Activated T-helper 1 cell treated with anti-CD3 and anti-CD28 coated beads, Interleukin-12 subunit alpha, Interleukin-12 subunit beta, Interleukin-2, Interleukin-4 antibody, amounts not matched to agents 30 ng/mL and 10 ng/mL and 1 ng/mL, durations not matched to agents 14 hours and 24 hours and 36 hours (primary cell): ENCODE measurements around the gene LSM14B. TPM values are rescaled to one million over a fixed set of nuclear protein-coding genes. Genes with fewer than 3 reads are reported as not detected.

Experiments
- DNase-seq: peaks from one replicate; pipeline ENCODE4 v3.0.0; 2021; ENCODE audit warnings: low spot score
- H3K27ac Mint-ChIP-seq: one replicate; pipeline ENCODE4 v1.8.0; 2021; ENCODE audit warnings: mild to moderate bottlenecking, mixed read lengths
- H3K27me3 Mint-ChIP-seq: one replicate; pipeline ENCODE4 v1.8.0; 2022; ENCODE audit warnings: mild to moderate bottlenecking, moderate library complexity, mixed read lengths; ENCODE audit not compliant: insufficient read depth
- H3K36me3 Mint-ChIP-seq: one replicate; pipeline ENCODE4 v1.8.0; 2021; ENCODE audit warnings: low read depth, mixed read lengths
- H3K4me1 Mint-ChIP-seq: one replicate; pipeline ENCODE4 v1.8.0; 2021; ENCODE audit warnings: low read depth, mixed read lengths
- H3K4me3 Mint-ChIP-seq: one replicate; pipeline ENCODE4 v1.8.0; 2021; ENCODE audit warnings: mild to moderate bottlenecking, moderate library complexity, mixed read lengths
- H3K9me3 Mint-ChIP-seq: one replicate; pipeline ENCODE4 v1.8.0; 2021; ENCODE audit warnings: mixed read lengths
- intact Hi-C: fragments of 100-400 bp; cut with micrococcal nuclease; formaldehyde crosslinking; loops from one replicate; pipeline ENCODE4 v1.15.1; 2024
- total RNA-seq: library from RNA; stranded (reverse); gene quantifications from 2 replicates; pipeline ENCODE4 v1.2.3, GENCODE V29; 2022

LSM14B gene
- total RNA-seq, 1 donor from 2014 or later, result 39.6 TPM

- intact Hi-C loops, result no loop called here
- Mint-ChIP-seq H3K9me3 (peaks cover 4% of the 10 kb centered on the region), H3K4me1 (peaks cover 12% of the 10 kb centered on the region), H3K4me3 (no peak overlapping the region), H3K36me3 (no peaks in the 10 kb centered on the region), H3K27ac (no peak overlapping the region), H3K27me3 (no peaks in the 10 kb centered on the region)
- no peak for DNase-seq
Measured at GRCh38 chr20:62118113-62119043, 3.9 kb upstream of the LSM14B start.

DNA sequence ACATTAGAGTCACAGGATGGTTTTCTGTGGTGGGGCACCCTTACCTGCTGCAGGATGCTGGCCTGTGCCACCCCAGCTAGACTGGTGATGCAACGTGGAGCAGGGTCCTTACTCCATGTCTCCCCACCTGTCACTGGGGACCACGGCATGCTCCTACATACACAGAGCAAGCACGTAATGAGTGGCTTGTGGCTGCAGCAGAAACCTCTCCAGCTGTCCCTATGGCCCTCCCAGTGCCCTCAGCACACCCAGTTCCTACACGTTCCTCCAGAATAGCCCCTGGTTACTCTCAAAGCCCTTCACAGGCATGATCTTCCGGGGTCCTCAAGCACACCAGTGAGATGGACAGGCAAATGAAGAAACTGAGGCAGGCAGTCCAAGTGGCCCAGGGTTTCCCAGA is 3.2 kb upstream of the LSM14B start:
- peaks cover 2% of the 10 kb centered on the region for H3K36me3 Mint-ChIP-seq
- intact Hi-C loops, result no loop called here
- no peak for DNase-seq
- H3K27me3 Mint-ChIP-seq, result no peaks in the 10 kb centered on the region
- H3K27ac Mint-ChIP-seq, result no peak overlapping the region
- peaks cover 19% of the 10 kb centered on the region for H3K4me1 Mint-ChIP-seq
- H3K9me3 Mint-ChIP-seq, result no peaks in the 10 kb centered on the region
- H3K4me3 Mint-ChIP-seq, result no peak overlapping the region

DNA sequence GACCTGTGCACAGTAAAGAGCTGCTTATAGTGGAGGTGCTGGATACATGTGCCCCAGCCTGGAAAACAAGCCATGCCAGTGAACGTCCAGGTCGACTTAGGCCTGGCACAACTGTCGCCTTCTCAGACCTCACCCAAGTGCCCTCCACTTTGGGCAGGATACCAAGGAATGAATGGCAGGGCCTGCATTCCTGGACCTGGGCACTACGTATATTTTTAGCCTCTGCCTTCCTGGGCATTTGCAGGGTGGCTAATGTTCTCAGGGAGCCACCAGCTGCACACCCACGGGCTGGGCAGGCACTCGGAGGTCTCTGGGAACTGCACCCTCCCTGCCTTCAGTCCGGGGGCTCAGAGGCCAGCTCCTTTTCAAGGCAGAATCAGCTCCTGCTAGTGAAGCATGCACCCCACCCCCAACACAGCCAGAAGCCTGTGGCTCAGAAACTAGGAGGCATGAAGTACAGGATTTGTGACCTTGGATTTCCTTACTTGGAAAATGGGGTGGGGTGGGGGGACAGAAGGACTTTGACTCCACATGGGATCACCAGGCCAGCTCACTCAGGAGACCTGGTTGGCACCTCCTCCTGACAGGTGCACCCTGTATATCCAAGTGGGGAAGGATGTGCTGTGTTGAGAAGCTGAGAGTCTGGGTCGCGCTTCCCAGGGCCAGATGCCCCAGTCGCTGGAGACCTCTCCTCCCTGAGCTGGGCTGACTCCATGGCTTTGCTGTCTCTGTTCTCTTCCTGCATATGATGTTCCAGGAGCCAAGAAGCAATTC is 2.5 kb upstream of the LSM14B start:
- Mint-ChIP-seq H3K9me3 (no peaks in the 10 kb centered on the region), H3K4me3 (peak overlapping the region; percentile 61), H3K27me3 (no peaks in the 10 kb centered on the region), H3K36me3 (peaks cover 8% of the 10 kb centered on the region), H3K4me1 (peaks cover 26% of the 10 kb centered on the region), H3K27ac (no peak overlapping the region)
- no peak for DNase-seq
- intact Hi-C loops, result loop anchor here (5.0 kb wide), 1 partner anchor 288 kb away; the partner anchor contains the start of gene CABLES2

DNA sequence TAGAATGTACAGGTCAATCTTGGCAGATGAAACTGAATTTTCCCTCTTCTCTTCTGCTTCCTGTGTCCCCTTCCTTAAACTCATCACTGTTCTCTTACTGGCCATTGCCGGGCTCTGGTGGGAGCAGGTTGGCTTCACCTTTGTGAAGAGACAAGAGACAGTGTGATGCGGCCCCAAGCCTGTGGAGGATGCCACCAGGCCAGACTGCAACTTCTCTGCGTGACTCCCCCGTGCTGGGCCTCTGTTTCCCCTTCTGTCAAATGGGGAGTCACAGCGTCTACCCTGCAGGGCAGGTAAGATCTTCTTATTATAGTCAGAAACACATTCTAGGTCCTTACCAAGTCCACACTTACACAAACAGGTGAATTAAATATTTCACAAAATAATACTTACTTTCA is 1.9 kb upstream of the LSM14B start:
- Mint-ChIP-seq H3K4me1 (peaks cover 32% of the 10 kb centered on the region), H3K4me3 (peak overlapping the region; percentile 61), H3K27ac (peak overlapping the region; percentile 43), H3K27me3 (no peaks in the 10 kb centered on the region), H3K9me3 (no peaks in the 10 kb centered on the region), H3K36me3 (peaks cover 12% of the 10 kb centered on the region)
- DNase-seq, result no peak
- intact Hi-C loops, result loop anchor here (5.0 kb wide), 1 partner anchor 287 kb away; the partner anchor contains the start of gene CABLES2

DNA sequence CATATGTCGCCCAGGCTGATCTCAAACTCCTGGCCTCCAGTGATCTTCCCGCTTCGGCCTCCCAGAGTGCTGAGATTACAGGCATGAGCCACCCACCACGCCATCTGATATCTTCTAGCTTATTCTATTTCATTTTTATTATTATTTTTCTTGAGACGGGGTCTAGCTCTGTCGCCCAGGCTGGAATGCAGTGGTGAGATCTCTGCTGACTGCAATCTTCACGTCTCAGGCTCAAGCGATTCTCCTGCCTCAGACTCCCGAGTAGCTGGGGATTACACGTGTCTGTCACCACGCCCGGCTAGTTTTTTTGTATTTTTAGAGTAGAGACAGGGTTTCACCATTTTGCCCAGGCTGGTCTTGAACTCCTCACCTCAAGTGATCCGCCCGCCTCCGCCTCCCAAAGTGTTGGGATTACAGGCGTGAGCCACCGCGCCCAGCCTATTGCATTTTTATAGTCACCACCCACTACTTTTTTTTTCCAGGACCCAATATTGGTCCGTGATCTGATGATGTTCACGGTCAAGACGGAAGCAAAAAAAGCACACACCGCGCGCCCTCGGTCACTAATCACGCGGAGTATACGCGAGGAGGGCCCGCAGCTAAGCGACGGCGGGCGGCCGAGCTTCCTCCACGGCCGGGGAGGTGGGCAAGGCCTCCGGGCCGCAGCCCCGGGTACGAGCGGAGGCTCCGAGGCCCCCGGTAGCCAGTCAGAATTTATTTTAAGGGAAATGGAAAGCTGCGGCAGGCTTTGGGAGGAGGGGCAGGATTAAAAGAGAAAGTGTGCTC is 1.1 kb upstream of the LSM14B start:
- Mint-ChIP-seq H3K4me3 (peak overlapping the region; percentile 90), H3K36me3 (peaks cover 15% of the 10 kb centered on the region), H3K27ac (peak overlapping the region; percentile 94), H3K27me3 (no peaks in the 10 kb centered on the region), H3K9me3 (no peaks in the 10 kb centered on the region), H3K4me1 (peaks cover 32% of the 10 kb centered on the region)
- intact Hi-C loops, result loop anchor here (1.0 to 5.0 kb wide), 3 partner anchors 55 to 286 kb away; partner anchors contain the start of genes ADRM1 and CABLES2
- no peak for DNase-seq

DNA sequence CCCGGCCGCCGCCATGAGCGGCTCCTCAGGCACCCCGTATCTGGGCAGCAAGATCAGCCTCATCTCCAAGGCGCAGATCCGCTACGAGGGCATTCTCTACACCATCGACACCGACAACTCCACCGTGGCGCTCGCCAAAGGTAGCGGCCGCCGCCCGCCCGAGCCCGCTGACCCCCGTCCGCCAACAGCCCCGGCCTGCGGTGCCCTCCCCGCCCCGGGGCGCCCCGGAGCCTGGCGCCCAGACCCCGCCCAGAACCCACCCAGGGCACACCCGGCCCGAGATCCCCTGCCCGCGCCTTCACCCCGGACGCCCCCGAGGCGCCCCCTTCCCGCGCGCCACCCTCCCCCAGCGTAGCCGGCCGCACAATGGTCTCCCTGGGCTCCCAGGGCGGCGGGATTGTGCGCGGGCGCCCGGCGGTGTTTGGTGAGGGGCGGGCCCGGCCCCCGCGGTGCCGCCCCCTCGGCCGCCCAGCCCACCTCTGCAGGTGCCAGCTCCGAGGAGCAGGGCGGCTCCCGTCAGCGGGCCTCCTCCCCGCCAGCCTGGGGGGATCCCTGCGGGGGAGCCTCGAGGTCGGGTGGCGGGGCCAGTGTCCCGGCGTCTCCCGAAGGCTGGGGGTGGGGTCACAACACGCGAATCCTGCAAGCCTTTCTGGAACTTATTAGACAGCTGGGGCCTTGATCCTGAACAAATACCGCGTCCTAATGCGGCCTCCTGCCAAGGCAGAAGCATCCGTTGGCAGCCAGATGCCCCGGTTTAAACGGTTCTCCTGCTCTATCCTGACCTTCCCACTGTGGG is 577 bp downstream of the LSM14B start:
- Mint-ChIP-seq H3K27ac (peak overlapping the region; percentile 12), H3K9me3 (no peaks in the 10 kb centered on the region), H3K4me1 (peaks cover 32% of the 10 kb centered on the region), H3K27me3 (no peaks in the 10 kb centered on the region), H3K36me3 (peaks cover 27% of the 10 kb centered on the region), H3K4me3 (peak overlapping the region; percentile 84)
- intact Hi-C loops, result loop anchor here (1.0 to 5.0 kb wide), 7 partner anchors 20 to 672 kb away; partner anchors contain the start of genes CABLES2, OSBPL2, PSMA7 and RPS21
- peak; percentile 12 for DNase-seq

DNA sequence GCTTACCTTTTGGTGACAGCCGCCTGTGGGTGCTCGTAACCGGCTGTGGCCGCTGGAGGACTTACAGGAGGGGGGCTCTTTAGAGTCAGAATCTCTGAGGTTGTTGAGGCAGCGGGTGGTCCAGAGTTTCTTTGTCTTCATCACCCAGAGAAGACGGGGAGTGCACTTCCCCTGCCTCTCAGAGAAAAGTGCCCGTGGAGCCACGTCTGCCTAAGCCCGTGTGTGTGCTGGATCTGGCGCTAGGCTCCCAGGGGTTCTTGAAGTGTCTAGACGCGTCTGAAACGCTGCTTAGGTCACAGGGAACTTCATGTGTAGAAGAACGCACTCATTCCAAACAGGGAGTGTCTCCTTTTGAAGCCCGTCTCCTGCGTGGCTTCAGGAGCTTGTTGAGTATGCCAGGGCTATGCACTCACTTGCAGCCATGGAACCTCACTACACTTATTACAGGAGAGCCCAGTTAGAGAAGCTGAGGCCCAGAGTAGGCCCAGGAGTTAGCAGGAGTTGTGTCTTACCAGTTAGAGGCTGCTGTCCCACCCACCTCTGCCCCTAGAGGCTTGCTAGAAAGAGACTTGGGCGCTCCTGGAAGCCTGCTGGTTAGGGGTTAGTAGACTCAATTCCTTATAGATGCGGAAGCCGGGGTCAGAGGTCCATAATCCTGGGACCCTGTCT is 1.3 kb downstream of the LSM14B start:
- DNase-seq, result no peak
- Mint-ChIP-seq H3K4me1 (peaks cover 32% of the 10 kb centered on the region), H3K36me3 (peaks cover 33% of the 10 kb centered on the region), H3K4me3 (peak overlapping the region; percentile 84), H3K27me3 (no peaks in the 10 kb centered on the region), H3K9me3 (no peaks in the 10 kb centered on the region), H3K27ac (peak overlapping the region; percentile 12)
- intact Hi-C loops, result loop anchor here (2.0 to 5.0 kb wide), 2 partner anchors 284 to 671 kb away; partner anchors contain the start of gene CABLES2

DNA sequence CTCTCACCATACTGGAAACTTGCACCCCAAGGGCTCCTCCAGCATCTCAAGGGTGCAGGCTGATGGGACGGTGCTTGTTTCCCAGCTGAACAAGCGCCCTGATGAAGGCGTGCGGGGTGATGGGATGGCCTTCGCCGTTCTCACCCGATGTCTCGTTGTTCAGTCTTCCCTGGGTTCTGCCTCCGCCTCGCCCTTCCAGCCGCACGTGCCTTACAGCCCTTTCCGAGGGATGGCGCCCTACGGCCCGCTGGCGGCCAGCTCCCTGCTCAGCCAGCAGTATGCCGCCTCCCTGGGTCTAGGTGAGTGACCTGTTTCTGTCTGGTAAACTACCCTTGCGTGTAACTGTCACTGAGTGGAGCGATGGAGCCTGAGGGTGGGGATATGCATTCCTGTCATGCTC is 3.9 kb downstream of the LSM14B start:
- Mint-ChIP-seq H3K27ac (no peak overlapping the region), H3K36me3 (peaks cover 45% of the 10 kb centered on the region), H3K4me3 (no peak overlapping the region), H3K9me3 (no peaks in the 10 kb centered on the region), H3K27me3 (no peaks in the 10 kb centered on the region), H3K4me1 (peaks cover 28% of the 10 kb centered on the region)
- no peak for DNase-seq
- intact Hi-C loops, result no loop called here

DNA sequence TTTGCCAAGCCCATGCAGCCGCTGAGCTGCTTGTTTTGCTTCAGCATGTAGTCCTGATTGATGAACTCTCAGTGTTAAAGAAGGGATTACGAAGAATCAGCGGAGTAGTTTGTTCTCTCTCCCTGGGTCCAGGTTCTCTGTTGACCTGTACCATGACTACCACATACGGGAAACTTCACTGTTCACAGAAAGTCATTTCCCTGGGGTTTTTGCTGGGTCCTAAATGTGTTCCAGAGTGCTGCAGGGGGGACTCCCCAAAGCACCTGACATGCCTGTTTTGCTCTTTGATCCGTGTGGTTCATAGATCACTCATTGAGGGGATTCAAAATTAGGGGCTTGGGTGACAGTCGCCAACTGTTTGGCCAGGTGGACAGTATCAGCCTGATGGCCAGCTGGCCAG is 5.5 kb downstream of the LSM14B start:
- no peak for DNase-seq
- peak overlapping the region; percentile 50 for H3K27ac Mint-ChIP-seq
- H3K9me3 Mint-ChIP-seq, result no peaks in the 10 kb centered on the region
- H3K27me3 Mint-ChIP-seq, result no peaks in the 10 kb centered on the region
- H3K4me1 Mint-ChIP-seq, result peaks cover 41% of the 10 kb centered on the region
- no peak overlapping the region for H3K4me3 Mint-ChIP-seq
- intact Hi-C loops, result no loop called here
- H3K36me3 Mint-ChIP-seq, result peaks cover 55% of the 10 kb centered on the region

DNA sequence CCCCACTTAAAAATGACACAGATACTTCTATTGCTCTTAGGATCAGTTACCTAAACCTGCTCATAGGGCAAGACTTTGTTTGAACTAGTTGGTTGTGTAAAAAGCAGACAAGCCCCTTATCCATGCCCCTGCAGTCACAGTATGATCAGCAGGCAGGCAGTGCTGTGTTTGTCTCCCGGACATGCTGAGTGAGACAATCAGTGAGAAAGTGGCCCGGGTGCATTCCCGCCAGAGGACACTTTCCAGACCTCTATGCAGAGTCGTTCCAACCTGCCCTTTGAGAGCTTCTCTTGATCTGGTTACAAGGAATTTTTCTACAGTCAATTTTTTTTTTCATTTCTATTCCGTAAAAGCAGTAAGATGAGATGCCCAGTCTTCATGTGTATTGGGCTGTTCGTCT is 6.2 kb downstream of the LSM14B start:
- H3K27ac Mint-ChIP-seq, result no peak overlapping the region
- H3K4me3 Mint-ChIP-seq, result no peak overlapping the region
- peaks cover 42% of the 10 kb centered on the region for H3K4me1 Mint-ChIP-seq
- H3K27me3 Mint-ChIP-seq, result no peaks in the 10 kb centered on the region
- peaks cover 55% of the 10 kb centered on the region for H3K36me3 Mint-ChIP-seq
- H3K9me3 Mint-ChIP-seq, result no peaks in the 10 kb centered on the region
- intact Hi-C loops, result no loop called here
- DNase-seq, result no peak

DNA sequence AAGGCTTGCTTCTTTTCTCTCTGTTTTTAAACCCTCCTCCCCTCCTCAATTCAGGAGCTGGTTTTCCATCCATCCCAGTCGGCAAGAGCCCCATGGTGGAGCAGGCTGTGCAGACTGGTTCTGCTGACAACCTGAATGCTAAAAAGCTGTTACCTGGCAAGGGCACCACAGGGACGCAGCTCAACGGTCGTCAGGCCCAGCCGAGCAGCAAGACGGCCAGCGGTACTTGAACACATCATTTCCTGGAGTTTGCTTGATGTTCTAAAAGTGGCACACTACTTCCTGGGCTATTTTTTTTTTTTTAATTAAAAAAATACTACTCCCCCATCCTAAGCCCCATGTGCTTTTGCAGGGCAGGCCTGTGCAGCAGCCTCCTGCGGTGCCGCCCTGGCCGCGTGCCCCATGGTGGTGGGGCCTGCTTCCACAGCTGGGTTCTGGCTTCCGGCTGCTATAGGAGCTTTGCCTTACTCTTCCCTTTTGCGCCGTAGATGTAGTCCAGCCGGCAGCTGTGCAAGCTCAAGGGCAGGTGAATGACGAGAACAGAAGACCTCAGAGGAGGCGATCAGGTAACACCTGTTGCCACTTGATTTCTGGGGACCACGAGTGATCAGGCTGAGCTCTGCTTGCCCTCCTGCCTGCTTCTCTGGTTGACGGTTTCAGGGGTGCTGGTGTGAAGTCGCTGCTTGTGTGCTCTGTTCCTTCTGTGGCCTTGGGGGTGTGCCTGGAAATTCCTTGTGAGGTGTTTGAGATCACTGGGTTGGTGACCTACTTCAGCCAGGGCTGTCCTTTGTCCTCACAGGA is 7.7 kb downstream of the LSM14B start:
- H3K4me1 Mint-ChIP-seq, result peaks cover 33% of the 10 kb centered on the region
- H3K27ac Mint-ChIP-seq, result no peak overlapping the region
- intact Hi-C loops, result no loop called here
- no peaks in the 10 kb centered on the region for H3K27me3 Mint-ChIP-seq
- no peak overlapping the region for H3K4me3 Mint-ChIP-seq
- H3K9me3 Mint-ChIP-seq, result no peaks in the 10 kb centered on the region
- no peak for DNase-seq
- H3K36me3 Mint-ChIP-seq, result peaks cover 51% of the 10 kb centered on the region
